DOHH2 (cell line): Measurements from ENCODE around the gene DPYD.

Experiments used
- H3F3A ChIP-seq: fragments of 200-600 bp; sonication (generic), shearing (Covaris generic); 2 replicates; pipeline ENCODE4 v1.6.0; 2016; ENCODE audit warnings: antibody characterized with exemption, mild to moderate bottlenecking; ENCODE audit not compliant: control insufficient read depth, insufficient read depth
- H3K27ac ChIP-seq: fragments of 200-600 bp; sonication (generic); 2 replicates; pipeline ENCODE4 v1.5.1; 2014; ENCODE audit warnings: low read depth, mild to moderate bottlenecking, low read length, moderate library complexity
- H3K27me3 ChIP-seq: fragments of 200-600 bp; sonication (generic); 2 replicates; pipeline ENCODE4 v1.6.1; 2014; ENCODE audit warnings: mild to moderate bottlenecking, low read length, mixed read lengths; ENCODE audit not compliant: control insufficient read depth
- H3K36me3 ChIP-seq: fragments of 200-600 bp; sonication (generic); 2 replicates; pipeline ENCODE4 v1.6.1; 2014; ENCODE audit warnings: mild to moderate bottlenecking, low read length, moderate library complexity, mixed read lengths; ENCODE audit not compliant: control insufficient read depth
- H3K4me1 ChIP-seq: fragments of 200-600 bp; sonication (generic); 2 replicates; pipeline ENCODE4 v1.6.1; 2014; ENCODE audit warnings: mild to moderate bottlenecking, low read length, mixed read lengths; ENCODE audit not compliant: control insufficient read depth
- H3K4me2 ChIP-seq: fragments of 200-600 bp; sonication (generic); 2 replicates; pipeline ENCODE4 v1.6.0; 2014; ENCODE audit warnings: mild to moderate bottlenecking, low read length, moderate library complexity
- H3K4me3 ChIP-seq: fragments of 200-600 bp; sonication (generic); 2 replicates; pipeline ENCODE4 v1.5.1; 2014; ENCODE audit warnings: mild to moderate bottlenecking, low read length, mixed read lengths
- H3K79me2 ChIP-seq: fragments of 200-600 bp; sonication (generic); 2 replicates; pipeline ENCODE4 v1.6.1; 2014; ENCODE audit warnings: mild to moderate bottlenecking, low read length, mixed read lengths; ENCODE audit not compliant: control insufficient read depth
- H3K9me2 ChIP-seq: fragments of 200-600 bp; sonication (generic); replicated peaks from 2 replicates; pipeline ENCODE4 v1.6.1; 2014; ENCODE audit warnings: mild to moderate bottlenecking, low read length, mixed read lengths; ENCODE audit not compliant: control insufficient read depth
- H3K9me3 ChIP-seq: fragments of 200-600 bp; sonication (generic); 2 replicates; pipeline ENCODE4 v1.6.1; 2014; ENCODE audit warnings: antibody characterized with exemption, low read length, mixed read lengths; ENCODE audit not compliant: control insufficient read depth, insufficient read depth
- H4K20me1 ChIP-seq: fragments of 200-600 bp; sonication (generic); 2 replicates; pipeline ENCODE4 v1.6.0; 2014; ENCODE audit warnings: low read depth, mild to moderate bottlenecking, antibody characterized with exemption, low read length, moderate library complexity; ENCODE audit not compliant: control insufficient read depth, insufficient read depth
- EZH2phosphoT487 ChIP-seq: fragments of 200-600 bp; sonication (generic); IDR thresholded peaks from 2 replicates; pipeline ENCODE4 v1.6.1; 2017; ENCODE audit warnings: borderline replicate concordance, mild to moderate bottlenecking, antibody characterized with exemption, low read length, moderate library complexity, mixed read lengths
- TF ChIP-seq, protein P1 (sequence below): fragments of 200-600 bp; sonication (generic); IDR thresholded peaks from one replicate; pipeline ENCODE4 v1.5.1; 2014; ENCODE audit warnings: antibody characterized with exemption, mild to moderate bottlenecking, low read depth, low read length; ENCODE audit not compliant: poor library complexity, severe bottlenecking

Gene DPYD

DNA sequence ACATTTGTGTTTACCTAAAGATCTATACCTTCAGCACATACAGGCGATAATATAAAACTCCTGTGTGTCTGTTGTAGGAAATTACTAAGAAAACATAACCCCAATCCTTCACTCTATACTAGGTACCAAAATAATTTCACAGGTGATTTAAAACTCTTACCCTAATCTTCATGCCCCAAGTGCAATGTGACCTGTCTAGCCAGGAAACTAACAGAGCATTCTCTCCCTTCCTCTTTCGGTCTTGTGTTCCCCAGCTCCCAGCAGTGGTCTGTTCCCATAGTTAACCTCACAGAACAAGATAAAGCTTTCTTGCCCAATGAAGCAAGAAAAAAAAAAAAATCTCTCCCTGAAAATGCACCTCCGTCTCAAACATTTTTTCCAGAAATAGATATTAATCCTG lies 493.5 kb downstream of the DPYD start:
- no peak for TF ChIP-seq EZH2phosphoT487
- TF ChIP-seq, protein P1, sequence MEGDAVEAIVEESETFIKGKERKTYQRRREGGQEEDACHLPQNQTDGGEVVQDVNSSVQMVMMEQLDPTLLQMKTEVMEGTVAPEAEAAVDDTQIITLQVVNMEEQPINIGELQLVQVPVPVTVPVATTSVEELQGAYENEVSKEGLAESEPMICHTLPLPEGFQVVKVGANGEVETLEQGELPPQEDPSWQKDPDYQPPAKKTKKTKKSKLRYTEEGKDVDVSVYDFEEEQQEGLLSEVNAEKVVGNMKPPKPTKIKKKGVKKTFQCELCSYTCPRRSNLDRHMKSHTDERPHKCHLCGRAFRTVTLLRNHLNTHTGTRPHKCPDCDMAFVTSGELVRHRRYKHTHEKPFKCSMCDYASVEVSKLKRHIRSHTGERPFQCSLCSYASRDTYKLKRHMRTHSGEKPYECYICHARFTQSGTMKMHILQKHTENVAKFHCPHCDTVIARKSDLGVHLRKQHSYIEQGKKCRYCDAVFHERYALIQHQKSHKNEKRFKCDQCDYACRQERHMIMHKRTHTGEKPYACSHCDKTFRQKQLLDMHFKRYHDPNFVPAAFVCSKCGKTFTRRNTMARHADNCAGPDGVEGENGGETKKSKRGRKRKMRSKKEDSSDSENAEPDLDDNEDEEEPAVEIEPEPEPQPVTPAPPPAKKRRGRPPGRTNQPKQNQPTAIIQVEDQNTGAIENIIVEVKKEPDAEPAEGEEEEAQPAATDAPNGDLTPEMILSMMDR, result no peak
- peaks cover 16% of the 10 kb centered on the region for H3K4me1 ChIP-seq
- H4K20me1 ChIP-seq, result no peaks in the 10 kb centered on the region

DNA sequence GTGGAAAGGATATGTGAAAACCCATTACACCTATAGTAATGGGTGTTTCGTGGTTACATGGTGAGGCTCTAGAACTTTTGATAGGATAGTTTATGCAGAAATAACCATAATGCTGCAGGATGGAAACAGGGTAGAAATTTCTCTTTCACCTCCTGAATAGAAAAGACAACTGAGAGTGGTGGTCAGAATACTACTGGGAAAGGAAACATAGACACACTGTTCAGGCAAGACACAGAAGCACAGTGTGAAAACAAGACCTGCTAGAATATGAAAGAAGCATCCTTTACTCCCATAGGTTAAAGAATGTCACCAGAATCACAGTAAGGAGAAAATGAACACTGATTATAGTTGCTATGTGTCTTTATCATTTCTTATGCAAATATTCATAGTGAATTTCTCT lies 496.6 kb downstream of the DPYD start:
- Histone ChIP-seq H3F3A (no peaks in the 10 kb centered on the region), H3K4me2 (no peak overlapping the region), H3K9me3 (no peaks in the 10 kb centered on the region), H3K9me2 (no peaks in the 10 kb centered on the region), H3K4me1 (peaks cover 16% of the 10 kb centered on the region), H3K36me3 (no peaks in the 10 kb centered on the region), H4K20me1 (no peaks in the 10 kb centered on the region), H3K27me3 (no peaks in the 10 kb centered on the region), H3K27ac (no peak overlapping the region), H3K4me3 (no peak overlapping the region), H3K79me2 (no peaks in the 10 kb centered on the region)
- TF ChIP-seq, protein P1, result no peak
- no peak for TF ChIP-seq EZH2phosphoT487

More for the DNA sequence above, 493.5 kb downstream of the DPYD start:
- Histone ChIP-seq H3K79me2 (no peaks in the 10 kb centered on the region), H3K27ac (no peak overlapping the region), H3K9me2 (no peaks in the 10 kb centered on the region), H3K4me2 (peak overlapping the region; percentile 43), H3K9me3 (no peaks in the 10 kb centered on the region), H3K36me3 (no peaks in the 10 kb centered on the region), H3F3A (no peaks in the 10 kb centered on the region), H3K4me3 (no peak overlapping the region), H3K27me3 (no peaks in the 10 kb centered on the region)

- H3F3A ChIP-seq, result no peaks in the 10 kb centered on the region
- no peaks in the 10 kb centered on the region for H3K9me2 ChIP-seq
- no peaks in the 10 kb centered on the region for H3K36me3 ChIP-seq
- no peaks in the 10 kb centered on the region for H4K20me1 ChIP-seq
- no peak overlapping the region for H3K4me2 ChIP-seq
- H3K4me1 ChIP-seq, result peaks cover 16% of the 10 kb centered on the region
- TF ChIP-seq, protein P1, result no peak
- no peak for TF ChIP-seq EZH2phosphoT487
- H3K4me3 ChIP-seq, result no peak overlapping the region
- no peak overlapping the region for H3K27ac ChIP-seq
- no peaks in the 10 kb centered on the region for H3K27me3 ChIP-seq
- no peaks in the 10 kb centered on the region for H3K9me3 ChIP-seq
- no peaks in the 10 kb centered on the region for H3K79me2 ChIP-seq
Observed at GRCh38 chr1:97423403-97423802, 497.4 kb downstream of the DPYD start.

DNA sequence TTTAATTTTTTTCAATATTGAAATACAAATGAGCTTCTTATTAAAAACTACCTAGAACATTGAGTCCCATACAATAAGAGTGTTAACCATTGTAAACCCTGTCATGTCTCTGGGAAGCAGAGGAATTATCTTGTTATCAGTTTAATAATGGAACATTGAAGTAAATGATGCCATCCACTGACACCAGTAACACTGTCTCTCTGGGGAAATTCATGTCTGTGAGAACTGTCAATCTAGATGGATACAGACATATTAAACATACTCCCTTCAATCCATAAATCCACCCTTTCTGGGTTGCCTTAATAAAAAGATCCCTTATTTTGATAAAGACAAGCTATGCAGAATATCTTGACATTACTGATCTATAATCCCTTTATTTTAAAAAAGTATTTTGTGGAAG lies 503.2 kb downstream of the DPYD start:
- Histone ChIP-seq H3K27ac (no peak overlapping the region), H3K9me3 (no peaks in the 10 kb centered on the region), H3K4me2 (no peak overlapping the region), H3K27me3 (no peaks in the 10 kb centered on the region), H4K20me1 (no peaks in the 10 kb centered on the region), H3F3A (no peaks in the 10 kb centered on the region), H3K4me1 (no peaks in the 10 kb centered on the region), H3K9me2 (no peaks in the 10 kb centered on the region), H3K79me2 (no peaks in the 10 kb centered on the region), H3K36me3 (no peaks in the 10 kb centered on the region), H3K4me3 (no peak overlapping the region)
- TF ChIP-seq EZH2phosphoT487, result no peak
- TF ChIP-seq, protein P1, result no peak
